ENCODE data around the gene ARSA. TPM values are rescaled to one million over a fixed set of nuclear protein-coding genes. Genes with fewer than 3 reads are reported as not detected.

ARSA gene
- total RNA-seq, 1 experiment from 2014 or later = 10.3 TPM

- Histone ChIP-seq H3K9me3 (ENCODE audit: control insufficient read depth, low read depth, low read length) (no peaks in the 10 kb centered on the region), H3K27ac (ENCODE audit: insufficient read length, low read depth, low read length) (no peak within 1 kb of the TSS), H2AK5ac (ENCODE audit: insufficient read length, low read length) (no peak within 1 kb of the TSS), H2AFZ (ENCODE audit: low read length) (no peak within 1 kb of the TSS), H2BK120ac (ENCODE audit: low read depth, low read length, poor library complexity, severe bottlenecking) (no peak within 1 kb of the TSS), H3K18ac (ENCODE audit: insufficient read length, low read depth, low read length) (no peak within 1 kb of the TSS), H4K20me1 (ENCODE audit: control insufficient read depth, insufficient read depth, insufficient read length) (no peaks in the 10 kb centered on the region), H3K4me2 (ENCODE audit: insufficient read depth, insufficient read length, low read length) (no peak within 1 kb of the TSS), H3K79me2 (ENCODE audit: insufficient read depth, low read length) (no peaks in the 10 kb centered on the region), H2BK5ac (ENCODE audit: insufficient read length, low read length) (no peak within 1 kb of the TSS), H3K14ac (ENCODE audit: insufficient read depth, low read length) (no peak within 1 kb of the TSS; the same call in 1 of the 2 replicates), H3K4me1 (ENCODE audit: insufficient read depth, low read length) (peaks cover 2% of the 10 kb centered on the region; the same call in 1 of the 2 replicates), H2BK12ac (ENCODE audit: insufficient read length, low read depth, low read length) (no peak within 1 kb of the TSS), H3T11ph (ENCODE audit: low read length) (no peak within 1 kb of the TSS), H2BK15ac (ENCODE audit: low read depth, low read length) (no peak within 1 kb of the TSS), H3K56ac (ENCODE audit: insufficient read length, low read depth, low read length) (no peak within 1 kb of the TSS), H4K91ac (ENCODE audit: insufficient read length, low read depth, low read length) (no peak within 1 kb of the TSS), H3K27me3 (ENCODE audit: insufficient read depth, low read length) (no peaks in the 10 kb centered on the region), H3K9ac (ENCODE audit: extremely low read depth, insufficient read length, low read length) (no peak within 1 kb of the TSS), H4K8ac (replicated peaks; ENCODE audit: insufficient read length, low read depth, low read length) (no peak within 1 kb of the TSS), H3K4ac (ENCODE audit: low read depth, low read length) (no peak within 1 kb of the TSS), H3K79me1 (ENCODE audit: insufficient read depth, low read depth, low read length, poor library complexity, severe bottlenecking) (peaks cover 4% of the 10 kb centered on the region), H4K5ac (ENCODE audit: insufficient read length, low read depth, low read length) (no peak within 1 kb of the TSS), H3K23ac (ENCODE audit: insufficient read length, low read depth, low read length) (no peak within 1 kb of the TSS), H2BK20ac (ENCODE audit: low read depth, low read length, poor library complexity, severe bottlenecking) (no peak within 1 kb of the TSS), H3K23me2 (ENCODE audit: insufficient read length, low read depth, low read length, poor library complexity, severe bottlenecking) (no peaks in the 10 kb centered on the region)
- Mint-ChIP-seq H3K36me3 (ENCODE audit: insufficient read depth in 1 of 3, low read depth in 3 of 3) (peaks cover 4 to 52% (median 45%) of the 10 kb centered on the region in 3 experiments), H3K4me3 (no peak within 1 kb of the TSS), H3K9me3 (no peaks in the 10 kb centered on the region), H3K27me3 (ENCODE audit: low read depth) (no peaks in the 10 kb centered on the region; the same call in 1 of the 2 replicates), H3K4me1 (0 out of 4 replicates have a peak, but pooled peaks cover 0 to 6% of the 10 kb centered on the region in 2 experiments), H3K27ac (peak within 1 kb of the TSS in 1 of 3 experiments; percentile 70; a peak in 3 of 7 replicates)
- no peak for TF ChIP-seq CTCF (conservative IDR thresholded peaks at IDR 0.05)
- no peak for DNase-seq
- no CpG with 5 or more reads among the region's 63 CpGs for WGBS (ENCODE audit: extremely low coverage, insufficient read length, low lambda C conversion rate)
Measured at GRCh38 chr22:50577987-50578775, 49.8 kb downstream of the ARSA start, which contains the start of gene CPT1B. Gene CPT1B (minus strand): TSS chr22:50578427. CDS start chr22:50577915, 512 bp downstream.

Data from H9 (cell line).